Measurements from ENCODE around the gene CDK5RAP1.
"Not testable (repeated sequence)": the region's sequence is repeated elsewhere in the genome, so short reads cannot be mapped to it uniquely, and the experiment has no call there.

Gene CDK5RAP1

DNA sequence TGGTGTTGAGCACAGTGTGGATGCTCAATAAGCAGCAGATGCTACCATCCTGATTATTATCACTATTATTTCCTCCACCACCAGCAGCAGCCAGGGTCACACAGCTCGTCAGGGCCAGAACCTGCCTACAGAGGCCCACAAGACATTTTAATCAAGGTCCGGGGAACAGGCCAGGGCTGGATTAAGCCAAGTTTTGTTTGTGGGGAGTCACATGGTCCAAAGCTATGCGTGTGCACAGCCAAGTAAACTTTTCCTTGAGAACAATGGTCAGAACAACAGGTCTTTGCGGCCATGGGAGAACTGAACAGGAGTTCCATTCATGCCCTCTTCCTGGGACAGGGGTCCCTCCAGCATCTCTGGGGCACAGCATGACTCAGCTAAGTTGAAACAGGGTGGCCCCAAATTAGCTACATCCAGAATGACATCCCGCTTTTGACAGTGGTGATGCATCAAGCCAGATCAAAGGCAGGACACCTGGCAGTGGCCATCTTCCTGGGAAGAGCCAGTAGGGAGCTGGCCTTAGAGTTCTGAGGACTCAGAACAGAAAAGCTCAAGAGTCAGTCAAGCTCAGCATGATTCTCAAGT lies 30.6 kb upstream of the CDK5RAP1 start:
- TF ChIP-seq, protein P1, sequence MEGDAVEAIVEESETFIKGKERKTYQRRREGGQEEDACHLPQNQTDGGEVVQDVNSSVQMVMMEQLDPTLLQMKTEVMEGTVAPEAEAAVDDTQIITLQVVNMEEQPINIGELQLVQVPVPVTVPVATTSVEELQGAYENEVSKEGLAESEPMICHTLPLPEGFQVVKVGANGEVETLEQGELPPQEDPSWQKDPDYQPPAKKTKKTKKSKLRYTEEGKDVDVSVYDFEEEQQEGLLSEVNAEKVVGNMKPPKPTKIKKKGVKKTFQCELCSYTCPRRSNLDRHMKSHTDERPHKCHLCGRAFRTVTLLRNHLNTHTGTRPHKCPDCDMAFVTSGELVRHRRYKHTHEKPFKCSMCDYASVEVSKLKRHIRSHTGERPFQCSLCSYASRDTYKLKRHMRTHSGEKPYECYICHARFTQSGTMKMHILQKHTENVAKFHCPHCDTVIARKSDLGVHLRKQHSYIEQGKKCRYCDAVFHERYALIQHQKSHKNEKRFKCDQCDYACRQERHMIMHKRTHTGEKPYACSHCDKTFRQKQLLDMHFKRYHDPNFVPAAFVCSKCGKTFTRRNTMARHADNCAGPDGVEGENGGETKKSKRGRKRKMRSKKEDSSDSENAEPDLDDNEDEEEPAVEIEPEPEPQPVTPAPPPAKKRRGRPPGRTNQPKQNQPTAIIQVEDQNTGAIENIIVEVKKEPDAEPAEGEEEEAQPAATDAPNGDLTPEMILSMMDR (conservative IDR thresholded peaks at IDR 0.05) = no peak
- no peak overlapping the region for H3K27ac ChIP-seq

DNA sequence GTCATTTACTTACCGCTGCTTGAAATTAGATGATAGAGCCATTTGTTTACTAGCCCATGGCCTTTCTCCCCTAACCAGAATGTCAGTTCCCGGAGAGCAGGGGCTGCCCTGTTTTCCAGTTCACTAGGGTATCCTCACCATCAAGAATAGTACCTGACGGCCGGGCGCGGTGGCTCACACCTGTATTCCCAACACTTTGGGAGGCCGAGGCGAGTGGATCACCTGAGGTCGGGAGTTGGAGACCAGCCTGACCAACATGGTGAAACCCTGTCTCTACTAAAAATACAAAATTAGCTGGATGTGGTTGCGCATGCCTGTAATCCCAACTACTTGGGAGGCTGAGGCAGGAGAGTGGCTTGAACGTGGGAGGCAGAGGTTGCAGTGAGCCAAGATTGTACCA lies 22.6 kb upstream of the CDK5RAP1 start:
- H3K27ac ChIP-seq = not testable (repeated sequence)

DNA sequence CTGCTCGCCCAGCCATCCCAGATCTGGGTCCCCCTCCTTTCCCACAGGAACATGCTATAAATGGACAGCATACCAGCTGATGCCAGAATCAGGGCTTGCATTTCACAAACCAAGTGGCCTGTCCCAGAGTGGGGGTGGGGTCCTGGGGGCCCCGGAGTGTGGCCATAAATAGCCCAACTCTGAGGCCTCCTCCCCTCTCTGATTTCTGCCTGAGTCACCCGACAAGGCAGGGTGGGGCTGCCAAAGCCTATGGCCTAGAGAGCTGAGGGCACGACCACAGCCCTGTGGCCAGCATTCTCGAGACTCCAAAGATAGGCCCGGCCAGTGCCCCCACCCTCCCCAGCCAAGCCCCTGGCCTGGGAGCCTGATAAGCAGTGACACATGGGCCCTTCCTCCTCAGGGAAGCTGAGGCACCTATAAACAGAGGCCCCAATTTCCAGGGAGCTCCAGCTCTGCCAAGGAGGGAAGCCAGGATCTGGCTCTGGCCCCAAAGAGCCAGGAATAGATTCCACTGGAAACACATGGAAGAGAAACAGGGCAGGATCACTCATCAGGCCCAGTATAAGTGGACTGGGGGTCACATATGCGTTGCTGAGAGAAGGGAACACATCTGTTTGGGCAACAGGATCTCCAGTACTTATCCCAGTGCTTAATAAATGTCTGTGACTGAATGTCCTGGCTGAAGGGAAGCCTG lies 22.0 kb upstream of the CDK5RAP1 start:
- TF ChIP-seq, protein P1 (conservative IDR thresholded peaks at IDR 0.05) = no peak
- no peak overlapping the region for H3K27ac ChIP-seq

DNA sequence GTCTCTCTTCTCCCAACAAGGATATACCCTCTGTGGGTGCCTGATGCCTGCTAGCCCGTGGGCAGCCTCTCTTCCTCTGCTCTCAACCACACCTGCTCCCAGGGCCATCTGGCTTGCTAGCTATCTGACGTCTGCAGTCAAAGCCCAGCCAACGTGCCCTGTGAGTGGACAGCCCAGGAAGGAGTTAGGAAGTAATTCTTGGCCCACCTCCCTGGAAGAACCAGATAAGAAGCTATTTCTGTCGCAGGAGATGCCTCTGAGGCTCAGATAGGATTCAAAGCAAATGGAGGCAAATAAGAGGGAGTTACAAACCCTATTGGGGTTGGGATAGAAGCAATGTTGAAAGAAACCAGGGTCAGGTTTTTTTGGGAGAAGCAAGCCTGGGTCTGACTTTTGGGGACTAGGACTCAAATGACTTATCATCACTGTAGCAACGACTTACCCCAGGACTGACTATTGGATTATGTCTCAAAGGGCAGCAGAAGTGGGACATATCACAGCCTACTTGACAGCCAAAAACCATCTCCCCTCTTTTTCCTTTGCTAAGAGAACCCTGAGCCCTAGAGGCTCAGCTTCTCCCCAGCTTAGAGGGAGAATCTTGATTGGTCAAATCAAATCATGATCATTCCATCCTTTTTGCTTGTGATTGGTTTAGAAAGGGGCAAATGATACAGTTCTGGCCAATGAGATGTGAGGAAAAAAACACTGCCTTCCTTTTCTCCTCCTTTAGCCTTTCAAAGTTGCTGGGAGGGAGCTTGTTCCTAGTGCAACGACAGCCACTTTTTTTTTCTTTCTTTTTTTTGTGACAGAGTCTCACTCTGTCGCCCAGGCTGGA lies 18.0 kb upstream of the CDK5RAP1 start:
- no peak overlapping the region for H3K27ac ChIP-seq
- TF ChIP-seq, protein P1 (conservative IDR thresholded peaks at IDR 0.05) = no peak

DNA sequence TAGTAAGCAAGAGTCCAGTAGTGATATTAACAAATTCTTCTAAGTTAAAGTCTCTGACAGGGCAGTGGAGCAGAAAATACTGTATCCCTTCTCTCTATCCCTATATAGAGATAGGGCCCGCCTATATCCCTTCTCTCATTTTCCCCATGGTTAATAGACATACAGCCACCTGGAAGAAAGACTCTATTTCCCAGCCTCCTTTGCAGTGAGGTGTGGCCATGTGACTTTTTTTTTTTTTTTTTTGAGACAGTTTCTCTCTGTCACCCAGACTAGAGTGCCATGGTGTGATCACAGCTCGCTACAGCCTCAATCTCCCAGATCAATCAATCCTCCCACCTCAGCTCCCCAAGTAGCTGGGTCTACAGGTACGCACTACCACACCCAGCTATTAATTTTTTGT lies 16.7 kb upstream of the CDK5RAP1 start:
- no peak overlapping the region for H3K27ac ChIP-seq
- TF ChIP-seq, protein P1 (conservative IDR thresholded peaks at IDR 0.05) = no peak

DNA sequence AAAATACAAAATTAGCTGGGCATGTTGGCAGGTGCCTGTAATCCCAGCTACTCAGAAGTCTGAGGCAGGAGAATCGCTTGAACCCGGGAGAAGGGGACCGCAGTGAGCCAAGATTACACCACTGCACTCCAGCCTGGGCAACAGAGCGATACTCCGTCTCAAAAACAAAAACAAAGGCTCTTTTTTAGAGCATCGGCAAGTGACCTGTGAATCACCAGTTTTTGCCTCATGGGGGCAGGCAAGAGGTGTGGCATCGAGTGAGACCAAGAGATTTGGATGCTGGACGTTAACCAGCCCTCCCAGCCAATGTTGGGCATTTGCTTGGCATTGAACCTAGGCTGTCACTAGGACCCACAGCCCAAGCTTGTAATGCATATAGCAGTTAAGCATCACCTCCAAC lies 14.6 kb upstream of the CDK5RAP1 start:
- TF ChIP-seq, protein P1 (conservative IDR thresholded peaks at IDR 0.05) = peak; percentile 83
- no peak overlapping the region for H3K27ac ChIP-seq

DNA sequence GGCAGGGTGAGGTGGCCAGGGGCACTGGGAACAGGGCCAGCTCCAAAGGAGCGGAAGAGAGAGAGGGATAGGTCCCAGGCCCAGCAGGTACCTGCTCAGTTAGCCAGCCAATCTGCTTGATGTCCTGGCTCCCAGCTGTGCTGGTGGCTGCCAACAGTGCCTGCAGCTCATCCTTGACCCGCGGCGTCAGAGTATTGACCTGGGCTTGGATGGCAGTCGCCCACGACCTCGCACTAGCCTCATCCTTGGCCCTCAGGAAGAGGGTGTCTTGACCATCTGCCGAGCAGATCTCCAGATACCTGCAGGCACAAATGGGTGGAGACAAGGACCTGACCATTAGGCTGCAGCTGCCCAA lies 11.1 kb upstream of the CDK5RAP1 start:
- TF ChIP-seq, protein P1 (conservative IDR thresholded peaks at IDR 0.05) = no peak
- no peak overlapping the region for H3K27ac ChIP-seq

All from VCaP (cell line).